Skeletal muscle satellite cell (primary cell): ENCODE results near the gene MAPK8IP1.

ENCODE experiments used
- H3K27me3 ChIP-seq: 2 replicates; pipeline ENCODE4 v1.7.0; 2013; ENCODE audit warnings: low read length; ENCODE audit not compliant: control insufficient read depth, insufficient read depth
- H3K36me3 ChIP-seq: 2 replicates; pipeline ENCODE4 v1.7.0; 2013; ENCODE audit warnings: mild to moderate bottlenecking, control low read depth, low read length; ENCODE audit not compliant: insufficient read depth
- H3K4me1 ChIP-seq: 2 replicates; pipeline ENCODE4 v1.7.0; 2013; ENCODE audit warnings: low read length; ENCODE audit not compliant: control insufficient read depth, insufficient read depth
- H3K4me2 ChIP-seq: 2 replicates; pipeline ENCODE4 v1.7.0; 2013; ENCODE audit warnings: mild to moderate bottlenecking, low read length
- H3K4me3 ChIP-seq: 2 replicates; pipeline ENCODE4 v1.7.0; 2013; ENCODE audit warnings: low read length
- H3K9ac ChIP-seq: 2 replicates; pipeline ENCODE4 v1.7.0; 2013; ENCODE audit warnings: mild to moderate bottlenecking, low read depth, low read length, moderate library complexity
- H3K9me3 ChIP-seq: replicated peaks from 2 replicates; pipeline ENCODE4 v1.7.0; 2013; ENCODE audit warnings: mild to moderate bottlenecking, control low read depth, low read length

Gene MAPK8IP1

DNA sequence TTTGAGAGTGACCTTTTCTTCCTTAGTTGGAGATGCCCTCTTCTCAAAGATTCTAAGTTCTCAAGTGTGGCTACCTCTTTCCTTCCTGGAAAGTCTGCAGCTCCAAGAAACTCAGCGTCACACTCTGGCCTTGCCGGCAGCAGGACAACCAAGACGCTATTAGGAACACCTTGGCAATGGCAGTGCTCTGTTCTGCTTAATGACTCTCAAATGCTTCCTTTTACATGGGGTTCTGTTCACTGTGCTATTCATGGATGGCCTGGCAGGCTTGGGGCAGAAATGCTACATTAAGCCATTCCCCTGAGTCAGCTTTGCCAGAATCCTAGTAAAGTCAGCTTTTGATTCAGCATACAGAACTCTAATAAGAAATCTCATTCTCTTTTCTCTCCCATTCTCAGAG is 62.9 kb downstream of the MAPK8IP1 start:
- Histone ChIP-seq H3K4me1 (no peaks in the 10 kb centered on the region), H3K27me3 (no peaks in the 10 kb centered on the region), H3K9ac (no peak overlapping the region), H3K36me3 (peaks cover 50% of the 10 kb centered on the region), H3K9me3 (no peaks in the 10 kb centered on the region), H3K4me3 (no peak overlapping the region), H3K4me2 (no peak overlapping the region)

DNA sequence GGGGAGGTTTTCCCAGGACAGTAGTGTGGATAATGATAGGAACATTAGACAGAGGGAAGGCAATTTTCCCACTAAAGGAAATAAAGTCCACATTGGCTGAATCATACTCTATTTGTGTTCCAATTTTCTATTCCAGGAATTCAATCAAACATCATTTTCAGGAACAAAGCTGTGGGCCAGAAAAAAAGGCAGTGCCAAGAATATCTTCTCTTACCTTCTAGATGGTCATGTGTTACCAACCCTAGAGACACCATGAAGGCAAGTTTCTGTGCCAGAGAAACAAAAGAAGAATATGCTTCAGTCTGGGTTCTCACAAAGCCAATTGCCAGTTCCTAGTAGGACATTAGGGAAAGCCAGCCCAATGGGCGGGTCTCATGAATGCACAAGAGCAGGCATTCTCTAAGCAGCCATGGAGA is 64.5 kb downstream of the MAPK8IP1 start:
- no peak overlapping the region for H3K4me2 ChIP-seq
- H3K27me3 ChIP-seq: no peaks in the 10 kb centered on the region
- H3K9me3 ChIP-seq: no peaks in the 10 kb centered on the region
- H3K4me1 ChIP-seq: no peaks in the 10 kb centered on the region
- no peak overlapping the region for H3K9ac ChIP-seq
- H3K36me3 ChIP-seq: peaks cover 47% of the 10 kb centered on the region
- no peak overlapping the region for H3K4me3 ChIP-seq
